HG03460 (cell line): ENCODE results near the gene LCE7A.

Experiments used
- ATAC-seq: cut with Tn5 transposase; IDR thresholded peaks from one replicate; pipeline ENCODE4 v1.9.1; 2021; ENCODE audit not compliant: unreplicated experiment

Gene LCE7A, protein sequence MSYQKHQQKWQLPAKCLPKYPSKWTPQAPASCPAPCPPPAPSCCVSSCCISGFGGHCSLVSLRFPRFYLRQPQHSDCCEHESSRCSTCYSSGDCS

DNA sequence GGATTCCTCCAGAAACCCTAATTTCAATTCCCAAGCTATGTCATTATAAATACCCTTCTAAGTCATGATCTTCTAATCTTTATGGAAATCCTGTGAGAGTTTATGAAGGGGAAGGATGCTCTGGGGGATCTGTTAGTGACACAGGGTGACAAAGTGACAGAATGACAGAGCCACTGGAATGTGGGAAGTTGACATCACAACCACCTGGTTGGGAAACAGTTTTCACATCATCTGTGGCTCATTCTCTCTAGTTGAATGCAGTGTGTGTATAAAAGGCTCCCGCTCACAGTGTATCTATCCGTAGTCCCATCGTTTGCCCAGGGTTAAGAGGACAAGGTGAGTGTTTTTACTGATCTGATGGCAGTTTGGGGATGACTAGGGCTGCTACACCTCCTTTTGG lies at the start of gene LCE7A:
LCE7A (plus strand) TSS at position 301 of the 400 bp plus-strand sequence. CDS start 702 bp downstream, outside the sequence.
- no peak for ATAC-seq

GRCh38 chr1:152811050-152811449 lies 48.7 kb upstream of the LCE7A start:
- ATAC-seq: no peak

GRCh38 chr1:152811671-152812070 lies 48.1 kb upstream of the LCE7A start, which contains the start of gene LCE1B:
LCE1B (plus strand) TSS chr1:152811971; CDS start chr1:152812447, 476 bp downstream.
- no peak for ATAC-seq

- ATAC-seq: no peak
These were observed 42.5 kb upstream of the LCE7A start for GRCh38 chr1:152817309-152817708.

GRCh38 chr1:152823294-152823693 lies 36.5 kb upstream of the LCE7A start:
- no peak for ATAC-seq

DNA sequence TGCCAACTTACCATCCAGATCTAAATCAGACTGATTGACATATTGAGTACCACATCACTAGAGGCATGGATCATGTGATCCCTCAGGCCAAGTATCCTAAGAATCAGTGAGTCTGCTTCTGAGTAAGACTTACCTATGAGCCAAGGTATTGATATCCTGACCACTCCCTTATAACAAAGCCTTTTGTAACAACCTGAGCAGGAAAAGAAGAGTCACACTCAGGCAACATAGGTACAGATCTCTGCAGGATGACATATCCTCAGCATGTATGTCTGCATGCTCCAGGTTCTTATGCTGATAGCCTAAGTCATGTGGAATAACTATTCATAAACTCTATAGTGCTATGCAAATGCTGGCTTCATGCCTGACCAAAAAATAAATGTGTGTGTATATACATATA lies 34.8 kb upstream of the LCE7A start:
- no peak for ATAC-seq

DNA sequence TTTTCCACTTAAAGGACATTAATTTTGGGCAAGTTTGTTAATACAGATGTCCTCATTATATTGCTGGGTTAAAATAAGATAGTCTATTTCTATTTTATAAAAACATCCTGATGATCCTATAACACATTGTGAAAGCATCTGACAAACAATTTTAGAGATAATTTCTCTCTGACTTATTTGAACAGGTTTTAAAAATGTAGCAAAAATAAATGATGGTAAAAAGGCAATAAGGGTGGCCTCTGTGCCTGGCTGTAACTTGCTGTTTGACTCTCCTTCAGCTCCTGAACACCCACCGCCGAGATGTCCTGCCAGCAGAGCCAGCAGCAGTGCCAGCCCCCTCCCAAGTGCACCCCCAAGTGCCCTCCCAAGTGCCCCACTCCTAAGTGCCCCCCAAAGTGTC lies 32.6 kb upstream of the LCE7A start, which contains the start of gene LCE1A:
LCE1A (plus strand) TSS at position 301 of the 400 bp plus-strand sequence; CDS start at position 301, 0 bp downstream.
- ATAC-seq: no peak

GRCh38 chr1:152836870-152837269 lies 22.9 kb upstream of the LCE7A start:
- no peak for ATAC-seq

DNA sequence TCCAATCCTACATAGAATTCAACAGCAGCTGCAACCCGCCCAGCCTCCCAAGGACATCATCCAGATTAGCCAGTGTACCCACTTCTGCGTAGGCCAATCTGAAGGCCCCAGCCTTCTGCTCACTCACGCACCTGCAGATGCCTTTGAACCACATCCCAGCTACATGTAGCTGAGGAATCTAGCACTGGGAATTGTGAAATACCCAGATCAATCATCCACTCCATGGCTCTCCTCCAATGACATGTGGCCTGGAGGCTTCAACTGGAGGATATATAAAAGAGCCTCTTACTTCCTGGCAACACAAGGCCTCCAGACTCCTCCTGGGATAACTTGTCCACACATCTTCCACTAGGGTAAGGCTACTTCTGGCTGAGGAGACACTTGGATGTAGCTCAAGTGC lies 17.2 kb upstream of the LCE7A start, which contains the start of gene LCE6A:
LCE6A (plus strand) TSS at position 301 of the 400 bp plus-strand sequence. CDS start 665 bp downstream, outside the sequence.
- ATAC-seq: no peak

GRCh38 chr1:152855661-152856060 lies 4.1 kb upstream of the LCE7A start:
- ATAC-seq: no peak

DNA sequence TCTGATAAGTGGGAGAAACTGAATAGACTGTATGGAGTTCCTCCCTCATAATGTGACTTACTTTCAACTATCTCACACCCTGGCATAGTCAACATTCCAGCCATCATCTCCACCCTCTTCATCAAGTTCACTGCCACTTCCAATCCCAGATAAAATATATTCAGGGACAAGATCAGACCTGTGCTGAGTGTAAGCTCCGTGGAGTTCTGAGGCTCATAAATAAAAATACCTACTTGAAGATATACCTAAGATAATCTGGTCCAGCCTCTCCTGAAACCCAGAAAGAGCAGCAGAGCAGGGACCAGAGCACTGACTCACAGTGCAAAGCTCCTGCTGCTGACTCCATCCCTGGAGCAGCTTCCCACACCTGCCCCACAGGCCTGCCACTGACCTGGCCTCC lies 1.7 kb upstream of the LCE7A start:
- ATAC-seq: no peak

GRCh38 chr1:152860129-152860528 lies 333 bp downstream of the LCE7A start:
- no peak for ATAC-seq

GRCh38 chr1:152861374-152861773 lies 1.6 kb downstream of the LCE7A start:
- no peak for ATAC-seq

- ATAC-seq: no peak
These were observed 4.6 kb downstream of the LCE7A start for GRCh38 chr1:152864443-152864842.

- ATAC-seq: no peak
These were observed 6.5 kb downstream of the LCE7A start for GRCh38 chr1:152866321-152866720.

DNA sequence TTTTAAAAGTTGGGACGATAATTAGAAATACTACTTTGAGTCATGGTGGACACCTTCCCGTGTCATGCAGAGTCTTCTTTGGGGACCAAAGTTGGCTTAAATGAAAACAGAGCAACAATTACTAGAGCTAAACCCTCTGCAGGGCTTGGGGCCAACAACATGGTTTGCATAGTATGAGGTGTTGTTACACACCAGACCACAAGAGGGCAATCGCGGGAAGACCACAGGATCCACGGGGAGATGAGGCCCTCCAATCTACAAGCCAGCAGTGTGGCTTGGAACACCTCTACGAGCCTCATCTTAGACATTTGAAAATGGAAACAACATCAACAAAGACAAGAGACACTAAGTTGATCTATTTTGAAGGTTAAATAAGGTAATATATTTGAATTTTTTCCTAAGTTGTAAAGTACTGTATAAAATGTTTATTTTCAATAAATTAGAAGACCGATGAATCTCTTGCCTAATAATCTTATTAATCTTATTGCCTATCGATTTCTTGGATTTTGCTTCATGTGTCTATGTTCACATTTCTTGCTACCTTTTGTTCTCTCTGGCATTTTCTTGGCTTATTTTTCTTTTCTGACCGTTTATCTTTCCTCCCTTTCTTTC lies 10.1 kb downstream of the LCE7A start:
- no peak for ATAC-seq

DNA sequence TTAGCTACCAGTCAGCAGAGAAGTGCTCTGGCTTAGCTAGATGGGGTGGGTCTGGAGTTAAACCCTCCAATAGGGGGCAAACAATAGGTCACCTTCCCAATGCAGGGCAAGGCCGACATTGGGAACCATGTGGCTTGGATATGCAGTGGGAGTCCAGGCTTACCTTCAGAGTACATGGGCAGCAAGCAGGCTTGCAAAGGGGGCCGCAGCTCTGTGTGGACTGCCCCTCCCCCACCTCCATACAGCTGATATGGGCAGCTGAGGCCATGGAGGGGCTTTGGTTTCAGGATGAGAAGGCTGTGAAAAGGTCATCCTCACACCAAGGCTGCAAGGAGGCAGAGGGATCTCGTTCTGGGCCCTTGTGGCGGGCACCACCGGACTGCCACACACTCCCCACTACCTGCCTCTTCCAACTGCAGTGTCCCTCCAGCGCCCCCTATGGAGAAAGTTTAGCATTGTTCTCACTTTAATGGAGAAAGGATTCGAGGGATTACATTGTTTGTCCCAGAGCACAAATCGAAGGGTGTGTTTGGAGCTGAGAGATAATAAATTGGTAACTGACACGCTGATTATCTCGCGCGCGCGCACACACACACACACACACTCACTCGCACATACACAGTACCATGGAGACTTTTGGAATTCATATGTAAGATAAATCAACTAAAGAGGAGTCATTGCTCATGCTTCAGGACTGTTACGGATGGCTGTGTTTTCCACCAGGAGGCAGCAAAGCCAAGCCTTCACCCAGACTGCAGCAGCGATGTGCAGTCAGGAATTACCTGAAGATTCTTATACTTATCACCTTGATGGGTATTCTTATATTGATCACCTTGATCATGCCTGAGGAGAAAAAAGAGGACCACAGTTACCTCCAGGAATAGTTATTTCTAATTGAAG lies 11.3 kb downstream of the LCE7A start:
- no peak for ATAC-seq

DNA sequence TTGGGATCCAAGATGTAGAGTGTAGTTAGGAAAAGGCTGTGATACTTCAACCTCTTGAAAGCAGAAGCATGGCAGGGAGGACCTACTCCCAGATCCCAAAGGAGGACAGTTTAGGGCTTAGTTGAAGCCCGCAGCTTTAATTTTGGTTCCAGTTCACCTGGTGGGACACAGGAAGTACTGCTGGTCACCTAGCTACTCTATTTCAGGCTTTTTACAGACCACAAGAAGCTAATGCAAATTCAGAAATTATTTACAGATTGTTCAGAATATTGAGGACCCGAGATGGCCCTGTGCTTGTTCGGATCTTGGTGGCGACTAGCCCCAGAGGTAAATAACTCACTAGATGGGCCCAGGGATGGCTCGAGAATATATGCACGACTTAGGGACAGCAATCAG lies 11.9 kb downstream of the LCE7A start:
- ATAC-seq: no peak

DNA sequence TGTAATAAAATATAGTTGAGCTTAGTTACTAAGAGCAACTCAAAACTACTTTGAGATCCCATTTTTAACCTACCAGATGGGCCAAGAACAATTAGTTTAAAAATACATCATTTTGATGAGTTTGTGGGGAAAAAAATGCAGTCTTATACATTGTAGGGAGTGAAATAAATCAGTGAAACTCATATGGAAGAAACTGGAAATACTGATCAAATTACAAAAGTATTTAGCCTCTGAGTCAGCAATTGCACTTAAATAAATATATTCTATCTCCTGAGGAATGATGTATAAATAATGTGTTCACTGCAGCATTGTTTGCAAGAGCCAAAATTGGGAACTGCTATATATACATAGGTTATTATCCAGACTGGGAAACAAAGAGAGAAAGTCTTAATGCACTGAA lies 13.7 kb downstream of the LCE7A start:
- no peak for ATAC-seq

- no peak for ATAC-seq
These were observed 17.0 kb downstream of the LCE7A start for GRCh38 chr1:152876827-152877226.

DNA sequence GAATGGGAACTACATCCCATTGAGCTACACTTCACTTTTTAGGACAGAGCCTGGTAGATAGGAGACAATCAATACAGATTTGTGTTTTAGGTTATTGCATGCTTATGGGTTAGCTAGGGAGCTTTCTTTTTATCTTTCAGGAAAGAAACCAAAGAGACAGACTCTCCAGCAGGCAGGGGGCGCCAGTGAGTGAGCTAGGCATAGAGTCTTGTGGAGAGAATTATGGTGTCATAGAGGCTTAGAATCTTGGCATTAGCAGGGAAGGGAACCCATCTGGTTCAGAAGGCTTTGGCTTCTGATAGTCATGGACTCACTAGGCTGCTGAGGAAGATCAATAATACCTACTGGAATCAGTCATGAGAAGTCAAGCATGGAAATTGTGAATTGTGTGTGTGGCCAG lies 18.2 kb downstream of the LCE7A start, which contains the start of gene SMCP:
SMCP (plus strand) TSS at position 281 of the 400 bp plus-strand sequence. CDS start 6,101 bp downstream, outside the sequence.
- no peak for ATAC-seq
